IMR-90 (cell line): ENCODE data around the gene ASAP2. TPM values are rescaled to one million over a fixed set of nuclear protein-coding genes. Genes with fewer than 3 reads are reported as not detected.

Experiments used
- ATAC-seq: fragments of 200-7000 bp; cut with Tn5 transposase; 2 replicates; pipeline ENCODE4 v1.9.1; 2020; ENCODE audit warnings: low read depth, mild to moderate bottlenecking, moderate library complexity
- BruUV-seq: library from RNA; stranded (reverse); fragments of 400-500 nt; replicated peaks from 2 replicates; lab custom pipeline; 2021; lab: Mats Ljungman, UMichigan
- CTCF ChIA-PET: fragments of 300-600 bp; formaldehyde crosslinking; extraction: SDS; loops from one replicate; lab custom pipeline; 2021; ENCODE audit warnings: antibody characterized with exemption; lab: Yijun Ruan, JAX
- POLR2A ChIA-PET: fragments of 300-600 bp; sonication (Branson Sonifier 250); formaldehyde crosslinking; loops from one replicate; lab custom pipeline; 2022; ENCODE audit warnings: antibody characterized with exemption; ENCODE audit not compliant: unreplicated experiment; lab: Charles Lee
- DNase-seq: peaks from one replicate; pipeline ENCODE4 v3.0.0; 2013
- H2AFZ ChIP-seq: replicated peaks from 2 replicates; pipeline ENCODE3; 2013; ENCODE audit warnings: low read length, mild to moderate bottlenecking; ENCODE audit not compliant: poor library complexity
- H2AK5ac ChIP-seq: 2 replicates; pipeline ENCODE4 v1.6.1; 2013; ENCODE audit warnings: low read depth, low read length, inconsistent platforms
- H2AK9ac ChIP-seq: replicated peaks from 2 replicates; pipeline ENCODE3; 2013; ENCODE audit warnings: mild to moderate bottlenecking, low read depth, low read length, moderate library complexity; ENCODE audit not compliant: poor library complexity
- H2BK120ac ChIP-seq: 2 replicates; pipeline ENCODE4 v1.6.1; 2013; ENCODE audit warnings: low read depth, low read length, inconsistent platforms
- H2BK15ac ChIP-seq: 3 replicates; pipeline ENCODE4 v1.6.1; 2013; ENCODE audit warnings: low read depth, low read length, inconsistent platforms
- H2BK20ac ChIP-seq: 2 replicates; pipeline ENCODE4 v1.6.1; 2013; ENCODE audit warnings: low read depth, mild to moderate bottlenecking, inconsistent platforms, low read length, moderate library complexity
- H2BK5ac ChIP-seq: 2 replicates; pipeline ENCODE4 v1.6.1; 2013; ENCODE audit warnings: mild to moderate bottlenecking, low read depth, low read length, inconsistent platforms; ENCODE audit not compliant: poor library complexity, severe bottlenecking
- H3K14ac ChIP-seq: replicated peaks from 2 replicates; pipeline ENCODE4 v1.6.1; 2013; ENCODE audit warnings: low read depth, low read length, inconsistent platforms
- H3K18ac ChIP-seq: 2 replicates; pipeline ENCODE4 v1.6.1; 2013; ENCODE audit warnings: low read depth, low read length, control low read depth
- H3K23ac ChIP-seq: 2 replicates; pipeline ENCODE4 v1.6.1; 2013; ENCODE audit warnings: low read depth, low read length, inconsistent platforms
- H3K27ac ChIP-seq: 2 replicates; pipeline ENCODE4 v1.5.1; 2013; ENCODE audit warnings: mild to moderate bottlenecking, control low read depth, low read length; ENCODE audit not compliant: insufficient read depth
- H3K27me3 ChIP-seq: 2 replicates; pipeline ENCODE4 v1.6.1; 2013; ENCODE audit warnings: low read length; ENCODE audit not compliant: control insufficient read depth, insufficient read depth
- H3K36me3 ChIP-seq: 2 replicates; pipeline ENCODE4 v1.6.1; 2013; ENCODE audit warnings: low read length, mixed read lengths; ENCODE audit not compliant: control insufficient read depth, insufficient read depth
- H3K4ac ChIP-seq: 2 replicates; pipeline ENCODE4 v1.6.1; 2013; ENCODE audit warnings: low read depth, low read length, inconsistent platforms
- H3K4me1 ChIP-seq: 2 replicates; pipeline ENCODE4 v1.6.1; 2013; ENCODE audit warnings: low read length, mixed read lengths; ENCODE audit not compliant: control insufficient read depth, insufficient read depth
- H3K4me2 ChIP-seq: 2 replicates; pipeline ENCODE4 v1.6.1; 2013; ENCODE audit warnings: low read depth, mild to moderate bottlenecking, control low read depth, low read length, moderate library complexity
- H3K4me3 ChIP-seq: 2 replicates; pipeline ENCODE4 v1.5.1; 2013; ENCODE audit warnings: low read depth, mild to moderate bottlenecking, control low read depth, low read length, moderate library complexity; ENCODE audit not compliant: insufficient read depth
- H3K56ac ChIP-seq: 2 replicates; pipeline ENCODE4 v1.6.1; 2013; ENCODE audit warnings: low read length, inconsistent platforms; ENCODE audit not compliant: insufficient read depth; ENCODE audit errors: extremely low read depth
- H3K79me1 ChIP-seq, 2 experiments: 2 replicates each; pipeline ENCODE4 v1.6.1; 2013; ENCODE audit warnings: low read length in 2 of 2, inconsistent platforms in 1 of 2, low read depth in 1 of 2
- H3K9ac ChIP-seq: 2 replicates; pipeline ENCODE4 v1.6.1; 2013; ENCODE audit warnings: low read depth, low read length, control low read depth
- H3K9me1 ChIP-seq: 2 replicates; pipeline ENCODE4 v1.6.1; 2013; ENCODE audit warnings: low read length, inconsistent platforms; ENCODE audit not compliant: insufficient read depth
- H3K9me3 ChIP-seq: 2 replicates; pipeline ENCODE4 v1.6.1; 2013; ENCODE audit warnings: low read length; ENCODE audit not compliant: control insufficient read depth, insufficient read depth
- H4K20me1 ChIP-seq: 2 replicates; pipeline ENCODE4 v1.6.1; 2013; ENCODE audit warnings: low read length, inconsistent platforms; ENCODE audit not compliant: insufficient read depth
- H4K5ac ChIP-seq: 2 replicates; pipeline ENCODE4 v1.6.1; 2013; ENCODE audit warnings: mild to moderate bottlenecking, low read depth, low read length, control low read depth
- H4K8ac ChIP-seq, 2 experiments: 2 replicates each; pipeline ENCODE4 v1.6.1; 2013; ENCODE audit warnings: low read depth in 2 of 2, low read length in 2 of 2, control low read depth in 1 of 2, inconsistent platforms in 1 of 2
- H4K91ac ChIP-seq: 2 replicates; pipeline ENCODE4 v1.6.1; 2013; ENCODE audit warnings: low read depth, low read length, inconsistent platforms; ENCODE audit not compliant: insufficient read depth
- CHD1 ChIP-seq: IDR thresholded peaks from 2 replicates; pipeline ENCODE4 v1.6.1; 2012; ENCODE audit warnings: low read depth, low read length, improper control_type of control experiment
- WGBS, 2 experiments: methylation state at CpG; one replicate each; pipeline versions ENCODE4 v1.1.5 to v1.1.7; 2013; ENCODE audit warnings: missing lambda C conversion rate in 2 of 2; ENCODE audit not compliant: insufficient read length in 1 of 2; ENCODE audit errors: extremely low coverage in 2 of 2; 5-methylcytosine and 5-hydroxymethylcytosine counted together
- dilution Hi-C: fragments of 300-500 bp; cut with HindIII; formaldehyde crosslinking; loops from one replicate; pipeline ENCODE4 v1.14.3; 2018; ENCODE audit warnings: low sequenced_read_pairs; ENCODE audit not compliant: unreplicated experiment
- in situ Hi-C: fragments of 300-500 bp; cut with MboI; formaldehyde crosslinking; loops from 3 replicates; pipeline ENCODE4 v1.14.3; 2019; ENCODE audit warnings: low sequenced_read_pairs, inconsistent platforms, mixed read lengths
- intact Hi-C: fragments of 100-400 bp; cut with micrococcal nuclease; formaldehyde crosslinking; loops from 2 replicates; pipeline ENCODE4 v1.10.0; 2022
- polyA plus RNA-seq, 3 experiments: library from polyadenylated mRNA; depleted of rRNA; stranded (reverse); fragments of >200 nt; gene quantifications; 2 replicates each; pipeline ENCODE4 v1.2.3, GENCODE V29; 2012; ENCODE audit warnings: low replicate concordance in 1 of 3
- total RNA-seq: library from RNA; depleted of rRNA; stranded (reverse); fragments of >200 nt; gene quantifications from 2 replicates; pipeline ENCODE4 v1.2.3, GENCODE V29; 2012

Gene ASAP2
- total and polyA plus RNA-seq, 2 of the 4 experiments (the other 2 are of a cell fraction) = 19.7 to 28.1 TPM

GRCh38 chr2:9300829-9301453, 94.3 kb downstream of the ASAP2 start:
- H3K4me2 ChIP-seq = no peak overlapping the region
- H2BK120ac ChIP-seq = no peak overlapping the region
- ChIA-PET POLR2A (no interaction called here), CTCF (no interaction called here)
- peaks cover 21% of the 10 kb centered on the region for H3K9me1 ChIP-seq
- no peaks in the 10 kb centered on the region for H3K27me3 ChIP-seq
- H4K8ac ChIP-seq = no peak overlapping the region
- TF ChIP-seq CHD1 = no peak
- no peak overlapping the region for H3K4me3 ChIP-seq
- H3K27ac ChIP-seq = no peak overlapping the region
- no peaks in the 10 kb centered on the region for H3K9me3 ChIP-seq
- peaks cover 28% of the 10 kb centered on the region for H4K20me1 ChIP-seq
- dilution Hi-C loops = no loop called here
- no peak overlapping the region for H3K4ac ChIP-seq
- BruUV-seq = no TSS peak
- H2BK20ac ChIP-seq = no peak overlapping the region
- no peaks in the 10 kb centered on the region; the same call in 1 of the 2 replicates for H3K4me1 ChIP-seq
- no peak for DNase-seq
- H3K23ac ChIP-seq = no peak overlapping the region
- no peak overlapping the region for H2AK9ac ChIP-seq
- 75% methylated on average over 6 of the region's 10 CpGs; no CpG with 5 or more reads in 1 of the 2 experiments for WGBS, 2 experiments
- H2BK5ac ChIP-seq = no peak overlapping the region
- in situ Hi-C loops = no loop called here
- H3K9ac ChIP-seq = no peak overlapping the region
- H3K14ac ChIP-seq = no peak overlapping the region
- no peak overlapping the region for H3K56ac ChIP-seq
- no peak for ATAC-seq
- H2BK15ac ChIP-seq = no peak overlapping the region
- intact Hi-C loops = no loop called here
- H3K79me1 ChIP-seq = peaks cover 47 to 80% of the 10 kb centered on the region in 2 experiments
- H4K5ac ChIP-seq = no peak overlapping the region
- no peak overlapping the region for H4K91ac ChIP-seq
- no peak overlapping the region for H2AFZ ChIP-seq
- H2AK5ac ChIP-seq = no peak overlapping the region
- H3K18ac ChIP-seq = no peak overlapping the region
- peaks cover 8% of the 10 kb centered on the region for H3K36me3 ChIP-seq
